ENCODE results near the gene ATP1B1.
"Not testable (repeated sequence)": the region's sequence is repeated elsewhere in the genome, so short reads cannot be mapped to it uniquely, and the experiment has no call there.

The ATP1B1 gene

DNA sequence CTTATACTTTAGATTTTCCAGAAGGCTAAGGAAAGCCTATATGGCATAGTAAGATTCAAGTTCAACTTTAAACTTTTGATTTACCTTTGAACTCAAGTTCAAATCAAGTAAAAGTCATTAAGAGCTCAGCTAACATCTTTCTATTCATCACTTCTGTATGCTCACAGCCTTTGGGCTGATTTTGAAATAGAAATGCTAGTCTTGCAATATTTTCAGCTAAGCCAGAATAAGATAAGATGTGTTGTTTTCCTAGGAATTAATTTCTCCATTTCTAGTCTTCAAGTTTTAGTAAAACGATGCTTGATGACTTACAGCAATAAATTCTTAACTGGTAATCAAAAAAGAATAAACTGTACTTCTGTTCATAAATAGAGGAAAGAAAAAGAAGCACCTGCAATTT, 35.6 kb downstream of the ATP1B1 start:
- no peak for DNase-seq

- DNase-seq, result no peak
Measured at GRCh38 chr1:169143346-169143745, 36.9 kb downstream of the ATP1B1 start.

DNA sequence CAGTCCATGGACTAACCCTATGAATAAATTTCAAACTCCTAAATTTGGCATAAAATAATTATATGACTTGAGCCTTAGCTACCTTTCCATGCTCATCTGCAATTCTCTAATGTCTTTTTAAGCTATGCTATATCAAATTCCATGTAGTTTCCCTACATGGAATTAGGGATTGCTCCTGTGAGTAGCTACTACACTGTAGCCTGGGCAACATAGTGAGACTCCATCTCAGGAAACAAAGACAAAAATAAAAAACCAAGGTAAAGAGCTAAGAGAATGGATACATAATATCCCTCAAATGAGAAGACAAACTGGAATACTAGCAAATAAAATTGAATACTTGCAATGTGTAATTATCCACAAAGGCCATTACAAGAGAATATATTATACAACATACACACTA, 37.5 kb downstream of the ATP1B1 start:
- DNase-seq, result no peak

DNA sequence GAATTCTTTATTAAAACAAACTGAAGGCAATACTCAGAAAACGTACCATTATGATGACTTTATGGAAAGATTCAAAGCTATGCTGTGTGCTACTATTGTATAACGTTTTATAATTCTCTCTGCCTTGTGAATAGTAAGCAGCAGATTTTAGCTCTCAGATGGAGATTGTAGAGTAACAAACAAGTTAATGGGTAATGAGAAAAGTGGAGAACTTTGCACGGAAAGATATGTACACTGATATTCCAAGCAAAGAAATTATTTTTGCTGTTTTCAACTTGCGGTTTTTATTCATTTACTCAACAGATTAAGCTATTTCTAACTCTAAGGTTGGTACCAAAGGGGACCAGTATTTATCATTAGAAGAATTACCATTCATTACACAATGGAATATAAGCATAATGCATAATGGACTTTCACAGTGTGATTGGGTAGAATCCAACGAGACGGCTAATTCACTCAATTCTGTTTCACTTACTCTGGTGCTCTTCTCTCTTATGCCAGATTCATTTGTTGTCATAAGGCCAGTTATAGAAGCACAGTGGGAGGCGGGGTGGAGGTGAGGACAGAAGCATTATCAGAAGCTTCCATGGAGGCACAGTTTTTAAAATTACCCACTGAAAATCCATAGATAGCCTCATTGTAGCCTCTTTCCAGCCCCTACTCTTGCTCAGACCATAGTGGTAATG, 38.6 kb downstream of the ATP1B1 start:
- DNase-seq, result no peak

DNA sequence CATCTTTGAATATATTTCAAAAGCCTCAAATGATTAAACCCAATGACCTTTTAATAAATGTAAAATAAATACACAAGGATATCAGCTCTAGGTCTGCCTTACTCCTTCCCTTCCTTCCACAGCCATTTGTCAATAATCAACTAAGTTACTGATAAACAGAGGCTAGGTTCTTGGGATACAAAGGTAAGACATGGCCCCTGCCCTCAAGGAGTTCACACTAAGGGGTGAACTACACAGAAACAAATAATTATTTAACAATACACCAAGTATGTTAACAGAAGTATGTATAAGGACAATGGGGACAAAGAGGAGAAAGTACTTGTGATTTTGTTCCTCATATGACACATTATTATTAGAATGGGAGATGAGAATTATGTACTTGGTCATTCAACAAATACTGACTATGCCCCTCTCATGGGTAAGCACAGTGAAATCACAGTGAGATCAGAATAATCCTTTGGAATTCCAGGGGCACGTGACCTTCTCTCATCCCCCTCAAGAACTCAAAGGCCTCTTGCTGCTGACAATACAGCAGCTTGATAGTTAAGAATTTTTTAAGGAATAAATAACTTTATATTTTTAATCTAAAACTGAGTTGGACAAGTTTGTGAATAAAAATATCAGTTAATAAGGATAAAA, 40.2 kb downstream of the ATP1B1 start:
- DNase-seq, result no peak

- no peak for DNase-seq
Measured at GRCh38 chr1:169148472-169149252, 42.2 kb downstream of the ATP1B1 start.

DNA sequence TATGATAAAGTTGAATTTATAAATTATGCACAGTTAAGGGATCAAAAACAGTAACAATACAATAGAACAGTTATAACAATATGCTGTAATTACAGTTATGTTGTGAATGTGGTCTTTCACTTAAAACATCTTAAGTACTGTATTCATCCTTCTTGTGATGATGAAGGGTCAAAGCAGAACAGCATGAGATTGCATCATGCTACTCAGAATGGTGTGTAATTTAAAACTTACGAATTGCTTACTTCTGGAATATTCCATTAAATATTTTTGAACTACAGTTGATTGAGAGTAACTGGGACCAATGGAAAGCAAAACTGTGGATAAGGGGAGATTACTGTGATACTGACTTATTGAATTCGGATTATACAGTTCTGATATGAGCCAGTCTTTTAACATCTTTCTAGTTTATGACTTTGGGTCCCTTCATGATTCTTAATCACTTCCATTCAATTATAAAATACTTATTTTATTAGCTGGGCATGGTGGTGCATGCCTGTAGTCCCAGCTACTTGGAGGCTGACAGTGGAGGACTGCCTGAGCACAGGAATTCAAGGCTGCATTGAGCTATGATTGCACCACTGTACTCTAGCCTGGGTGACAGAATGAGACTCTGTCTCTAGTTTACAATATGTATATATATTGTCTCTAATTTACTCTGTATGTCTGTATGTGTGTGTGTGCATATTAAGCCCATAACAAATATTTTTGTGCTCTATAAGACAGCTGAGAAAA, 43.2 kb downstream of the ATP1B1 start:
- DNase-seq, result no peak

GRCh38 chr1:169150641-169151337, 44.3 kb downstream of the ATP1B1 start:
- DNase-seq, result no peak

- DNase-seq, result no peak
Measured at GRCh38 chr1:169151338-169151837, 44.9 kb downstream of the ATP1B1 start.

DNA sequence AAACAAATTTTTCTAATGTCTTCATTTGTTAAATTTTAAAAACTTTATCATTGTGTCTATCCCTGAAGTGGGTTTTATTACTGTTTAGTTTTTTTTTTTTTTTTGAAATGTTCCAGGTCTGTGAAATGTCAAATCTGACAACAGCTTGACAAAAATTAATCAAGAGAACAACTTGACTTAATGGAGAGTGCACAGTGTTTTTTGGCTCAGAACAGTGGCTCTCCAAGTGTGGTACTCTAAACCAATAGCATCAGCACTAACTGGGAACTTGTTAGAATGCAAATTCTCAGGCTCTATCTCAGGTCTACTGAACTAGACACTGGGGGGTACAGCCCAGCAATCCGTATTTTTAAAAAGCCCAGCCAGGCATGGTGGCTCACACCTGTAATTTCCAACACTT, 49.2 kb downstream of the ATP1B1 start:
- no peak for DNase-seq

GRCh38 chr1:169156580-169156979, 50.1 kb downstream of the ATP1B1 start:
- no peak for DNase-seq

DNA sequence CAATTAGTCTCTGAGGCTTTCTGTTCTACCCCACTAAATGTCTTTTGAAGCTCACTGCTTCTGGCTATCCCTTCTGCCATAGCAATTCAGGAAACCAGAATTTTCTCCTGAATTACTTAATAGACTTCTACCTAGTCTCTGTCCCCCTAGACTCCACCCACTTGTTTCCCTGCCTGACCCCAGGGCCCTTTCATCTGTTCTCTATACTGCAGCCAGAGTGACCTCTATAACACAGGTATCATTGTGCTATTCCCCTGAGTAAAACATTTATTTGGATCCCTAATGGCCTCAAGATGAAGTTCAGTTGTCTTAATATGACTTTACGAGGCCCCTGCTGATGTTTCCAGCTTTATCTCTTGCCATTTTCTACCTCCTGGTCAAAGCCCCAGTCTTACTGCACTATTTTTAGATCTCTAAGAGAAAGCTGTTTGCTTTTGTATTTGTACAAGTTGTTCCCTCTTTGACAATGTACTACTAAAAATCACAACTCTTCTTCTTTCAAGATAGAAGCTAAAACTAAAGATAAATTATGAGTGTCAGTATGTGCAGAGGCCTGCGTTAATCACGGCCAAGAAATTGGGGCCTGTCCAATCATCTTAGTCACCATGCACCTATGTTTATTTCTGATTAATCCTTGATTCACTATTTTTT, 54.5 kb downstream of the ATP1B1 start:
- peak in 1 of 51 donors; percentile 15 for DNase-seq

DNA sequence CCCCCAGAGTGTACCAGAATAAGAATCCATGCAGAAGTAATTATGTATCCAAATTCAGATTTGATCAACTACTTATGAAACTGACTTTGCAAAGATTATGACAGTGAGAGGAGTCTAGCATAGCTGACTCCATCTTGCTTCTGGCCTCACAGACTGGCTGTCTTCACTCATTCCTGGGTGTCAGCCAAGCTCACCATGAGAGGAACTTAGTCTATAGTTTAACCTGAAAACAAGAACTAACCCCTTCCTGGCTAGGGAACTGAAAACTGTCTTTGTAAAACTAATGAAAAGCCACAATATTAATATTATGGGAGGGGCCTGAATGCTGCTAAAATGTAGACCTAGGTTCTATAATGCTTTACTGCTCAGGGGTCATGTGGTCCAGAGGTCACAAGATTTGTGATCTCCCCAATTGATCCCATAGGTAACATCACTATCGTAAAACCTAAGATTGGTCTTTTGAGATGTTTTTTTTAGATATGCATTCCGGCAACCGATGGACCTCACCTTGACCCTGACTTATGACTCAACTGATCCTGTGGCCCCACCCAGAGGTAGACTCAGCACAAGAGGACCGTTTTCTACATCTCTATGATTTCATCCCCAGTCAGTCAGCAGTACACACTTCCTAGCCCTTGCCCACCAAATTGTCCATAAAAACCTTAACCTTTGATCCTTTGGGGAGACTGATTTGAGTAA, 55.2 kb downstream of the ATP1B1 start:
- DNase-seq, result no peak

GRCh38 chr1:169163059-169163458, 56.6 kb downstream of the ATP1B1 start:
- peak in 2 of 51 donors; percentile 1 to 32 for DNase-seq

GRCh38 chr1:169175461-169175860, 69.0 kb downstream of the ATP1B1 start:
- no peak for DNase-seq

- not testable (repeated sequence) for DNase-seq
Measured at GRCh38 chr1:169179431-169179830, 72.9 kb downstream of the ATP1B1 start.

- DNase-seq, result no peak
Measured at GRCh38 chr1:169180174-169180573, 73.7 kb downstream of the ATP1B1 start.

Measured in hypothalamus (tissue), 51 donors.